GM18873 (cell line): ENCODE results near the gene ZNF841.
A peak's percentile ranks its signal among the peaks of the same experiment; 100 is the strongest.
"Not testable (repeated sequence)": the region's sequence is repeated elsewhere in the genome, so short reads cannot be mapped to it uniquely, and the experiment has no call there.

ENCODE experiments used
- ATAC-seq: cut with Tn5 transposase; IDR thresholded peaks from one replicate; pipeline ENCODE4 v1.9.1; 2021; ENCODE audit warnings: mild to moderate bottlenecking, moderate library complexity, moderate number of reproducible peaks; ENCODE audit not compliant: unreplicated experiment, low FRiP score

ZNF841 gene

GRCh38 chr19:52095172-52096014, at the start of gene ZNF841:
ZNF841 (minus strand) TSS chr19:52095765; CDS start chr19:52084801, 10,964 bp downstream.
- ATAC-seq, result no peak

GRCh38 chr19:52142001-52142595, 46.5 kb upstream of the ZNF841 start:
- no peak for ATAC-seq

DNA sequence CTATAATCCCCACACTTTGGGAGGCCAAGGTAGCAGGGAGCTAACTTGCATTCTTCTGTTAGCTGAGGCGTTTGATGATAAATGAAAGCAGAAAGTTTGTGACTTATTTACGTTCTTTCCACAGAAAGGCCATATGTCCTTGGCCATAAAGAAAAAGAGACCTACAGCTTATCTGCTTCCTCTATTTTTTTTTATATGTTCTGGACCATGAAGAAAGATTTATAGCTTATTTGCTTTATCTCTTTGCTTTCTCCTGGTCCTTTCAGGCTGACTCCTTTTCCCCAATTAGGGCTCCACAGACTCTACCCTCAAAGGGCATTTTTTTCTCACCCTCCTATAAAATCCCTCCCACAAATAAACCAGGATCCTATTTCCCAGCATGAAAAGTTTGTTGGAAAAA, 45.6 kb upstream of the ZNF841 start:
- no peak for ATAC-seq

DNA sequence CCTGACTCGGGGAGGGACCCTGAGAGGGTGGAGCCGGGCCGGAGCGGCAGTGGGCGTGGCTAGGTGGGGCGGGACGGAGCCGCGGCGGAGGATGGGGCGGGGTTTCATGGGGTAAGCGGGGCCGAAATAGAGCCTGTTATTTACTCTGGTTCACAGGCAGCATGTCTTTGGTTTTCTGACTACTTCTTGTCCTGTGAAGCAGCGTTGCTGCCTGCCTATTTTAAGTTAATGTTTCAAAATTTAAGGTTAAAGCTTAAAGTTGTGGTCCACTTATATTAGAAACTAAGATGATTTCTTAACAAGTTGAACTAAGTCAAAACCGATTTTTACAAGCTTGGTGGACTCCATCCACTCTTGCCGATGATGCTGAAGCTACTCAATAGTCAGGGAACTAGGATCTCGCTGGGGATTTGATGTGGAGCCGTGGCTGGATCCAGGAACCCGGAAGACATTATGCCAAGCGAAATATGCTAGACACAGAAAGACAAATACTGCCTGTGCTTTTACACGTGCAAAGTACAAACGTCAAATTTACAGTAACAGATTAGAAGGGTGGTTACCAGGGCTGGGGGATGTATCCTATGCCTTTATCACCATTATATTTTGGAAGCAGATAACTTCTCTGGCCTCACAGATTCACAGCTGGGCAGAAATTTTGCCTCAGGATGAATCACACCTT, 44.6 kb upstream of the ZNF841 start:
- peak; percentile 65 for ATAC-seq

DNA sequence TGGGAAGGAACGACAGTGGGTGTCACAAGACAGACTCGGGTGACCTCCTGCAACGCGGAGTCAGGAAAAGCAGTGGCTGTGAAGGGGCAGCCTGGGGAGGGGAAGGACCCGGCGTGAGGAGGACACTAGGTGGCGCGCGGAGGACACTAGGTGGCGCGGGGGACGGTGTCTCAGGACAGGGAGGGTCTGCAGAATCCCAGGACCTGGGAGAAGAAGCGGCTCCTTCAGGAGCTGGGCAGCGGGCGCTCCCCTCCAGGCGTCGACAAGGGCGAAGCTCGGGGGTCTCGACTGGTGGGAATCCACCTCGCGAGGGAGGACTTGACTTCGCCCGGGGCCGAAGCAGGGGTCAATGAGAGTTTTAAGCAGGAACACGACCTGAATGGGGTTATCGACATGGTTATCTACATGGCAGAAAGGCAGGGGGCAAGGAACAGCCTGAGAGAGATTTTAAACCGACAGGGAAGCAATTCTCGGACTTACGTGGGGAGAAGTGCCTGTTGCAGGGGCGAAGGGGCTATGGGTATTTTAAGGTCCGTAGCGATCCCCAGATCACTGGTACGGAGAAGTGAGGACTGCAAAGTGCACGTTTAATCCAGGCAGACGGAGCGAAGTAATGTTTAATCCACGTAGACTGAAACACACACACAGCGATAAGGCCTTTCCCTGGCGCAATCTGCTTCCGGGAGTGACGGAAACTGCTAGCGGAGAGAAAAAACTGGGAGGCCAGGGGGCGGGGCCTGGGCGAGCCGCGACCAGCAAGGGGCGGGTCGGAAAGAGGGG, 43.9 kb upstream of the ZNF841 start, which contains the start of gene ZNF616:
Gene ZNF616 (minus strand): TSS at position 687 of the 780 bp plus-strand sequence. CDS start 9,426 bp downstream, outside the sequence.
- ATAC-seq, result peak; percentile 54

GRCh38 chr19:52138983-52139251, 43.4 kb upstream of the ZNF841 start:
- no peak for ATAC-seq

GRCh38 chr19:52138278-52138982, 42.9 kb upstream of the ZNF841 start:
- ATAC-seq, result no peak

DNA sequence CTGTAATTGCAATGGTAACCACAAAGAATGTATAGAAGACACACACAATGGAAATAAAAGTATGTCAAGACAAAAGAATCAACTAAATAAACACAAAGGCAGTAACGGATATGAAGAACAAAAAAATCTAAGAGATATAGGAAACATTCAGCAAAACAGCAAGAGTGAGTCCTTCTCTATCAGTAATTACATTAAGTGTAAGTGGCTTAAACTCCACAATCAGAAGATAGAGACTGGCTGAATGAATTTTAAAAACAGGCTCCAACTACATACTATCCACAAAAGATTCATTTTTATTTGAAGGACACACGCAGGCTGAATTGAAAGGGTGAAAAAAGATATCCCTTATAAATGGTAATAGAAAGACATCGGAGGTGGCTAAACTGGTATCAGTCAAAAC, 24.7 kb upstream of the ZNF841 start:
- ATAC-seq, result no peak

GRCh38 chr19:52115526-52116053, 20.0 kb upstream of the ZNF841 start:
- ATAC-seq, result no peak

DNA sequence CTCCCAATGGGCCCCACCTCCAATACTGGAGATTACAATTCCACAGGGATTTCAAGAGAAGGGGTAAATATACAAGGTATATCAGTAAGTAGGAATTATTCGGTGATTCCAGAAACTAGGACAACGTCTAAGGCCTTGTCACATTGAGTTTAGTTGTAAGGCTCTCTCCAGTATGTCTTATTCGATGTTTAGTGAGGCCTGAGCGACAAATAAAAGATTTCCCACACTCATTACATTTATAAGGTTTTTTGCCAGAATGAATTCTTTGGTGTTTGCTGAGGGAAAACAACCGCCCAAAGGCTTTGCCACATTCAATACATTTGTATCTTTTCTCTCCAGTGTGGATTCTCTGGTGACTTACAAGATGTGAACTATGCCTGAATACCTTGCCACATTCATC, 19.1 kb upstream of the ZNF841 start:
- ATAC-seq, result no peak

- ATAC-seq, result no peak
These were observed 17.1 kb upstream of the ZNF841 start for GRCh38 chr19:52112624-52113023.

DNA sequence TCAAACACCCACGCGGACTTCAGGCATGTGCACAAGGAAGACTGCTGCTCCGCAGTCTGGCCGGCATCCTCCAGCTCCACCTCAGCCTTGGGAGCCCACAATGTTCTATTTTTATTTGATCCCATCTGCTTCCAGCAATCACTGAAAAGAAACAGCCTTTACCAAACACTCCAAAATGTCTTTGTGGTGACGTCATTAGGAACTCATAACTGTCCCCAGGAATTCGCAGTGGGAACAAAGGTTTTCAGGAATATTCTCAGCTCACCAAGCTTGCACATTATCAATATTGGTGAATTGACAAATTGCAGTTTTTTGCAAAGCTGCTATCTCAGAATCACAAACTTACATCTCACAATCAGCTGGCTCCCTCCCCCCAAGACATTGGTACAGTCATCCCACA, 15.2 kb upstream of the ZNF841 start:
- no peak for ATAC-seq

DNA sequence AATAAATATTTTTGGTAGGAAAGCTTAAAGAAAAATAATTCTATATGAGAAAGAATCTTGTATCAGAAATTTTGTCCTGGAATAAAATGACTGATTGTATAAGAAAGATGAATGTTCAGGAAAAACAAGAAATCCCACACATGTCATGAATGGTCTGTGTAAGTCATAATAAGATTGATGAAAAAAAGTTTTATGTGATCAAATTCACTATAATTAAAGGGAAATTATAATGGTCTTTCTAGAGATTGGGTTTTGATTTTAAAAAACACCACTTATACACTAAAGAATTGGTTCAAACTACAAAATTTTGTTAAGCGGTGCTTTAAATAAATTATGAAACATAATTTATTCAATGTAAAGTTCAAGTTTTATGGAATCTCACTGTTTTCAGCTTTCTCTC, 7.2 kb upstream of the ZNF841 start:
- no peak for ATAC-seq

GRCh38 chr19:52101866-52102562, 6.4 kb upstream of the ZNF841 start:
- no peak for ATAC-seq

- no peak for ATAC-seq
These were observed 4.1 kb upstream of the ZNF841 start for GRCh38 chr19:52099497-52100138.

DNA sequence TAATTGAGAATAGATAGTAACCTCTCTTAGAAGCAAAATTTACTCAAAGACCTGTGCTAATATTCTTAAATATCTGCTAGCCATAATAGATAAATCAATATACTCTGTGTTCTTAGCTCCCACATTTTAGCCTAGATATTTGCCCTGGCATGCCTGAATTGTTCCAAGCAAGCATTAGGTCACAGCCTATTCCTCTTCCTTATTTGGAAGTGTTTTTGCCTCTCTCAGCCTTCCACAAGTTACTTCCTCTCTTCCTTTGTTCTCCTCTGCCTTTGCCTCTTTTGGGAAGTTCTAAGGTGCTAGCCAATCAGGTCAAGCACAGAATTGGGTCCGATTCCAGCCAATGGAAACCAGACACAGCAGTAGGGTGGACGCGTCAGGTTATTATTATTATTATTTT, 851 bp upstream of the ZNF841 start:
- ATAC-seq, result not testable (repeated sequence)

- no peak for ATAC-seq
These were observed 937 bp downstream of the ZNF841 start for GRCh38 chr19:52094526-52095130.

GRCh38 chr19:52086481-52086880, 9.1 kb downstream of the ZNF841 start:
- no peak for ATAC-seq
